Skeletal muscle satellite cell (primary cell): Measurements from ENCODE around the gene NPY4R.
"Not testable (repeated sequence)": the region's sequence is repeated elsewhere in the genome, so short reads cannot be mapped to it uniquely, and the experiment has no call there.

ENCODE experiments used
- H3K27me3 ChIP-seq: 2 replicates; pipeline ENCODE4 v1.7.0; 2013; ENCODE audit warnings: low read length; ENCODE audit not compliant: control insufficient read depth, insufficient read depth
- H3K36me3 ChIP-seq: 2 replicates; pipeline ENCODE4 v1.7.0; 2013; ENCODE audit warnings: mild to moderate bottlenecking, control low read depth, low read length; ENCODE audit not compliant: insufficient read depth
- H3K4me1 ChIP-seq: 2 replicates; pipeline ENCODE4 v1.7.0; 2013; ENCODE audit warnings: low read length; ENCODE audit not compliant: control insufficient read depth, insufficient read depth
- H3K4me2 ChIP-seq: 2 replicates; pipeline ENCODE4 v1.7.0; 2013; ENCODE audit warnings: mild to moderate bottlenecking, low read length
- H3K4me3 ChIP-seq: 2 replicates; pipeline ENCODE4 v1.7.0; 2013; ENCODE audit warnings: low read length
- H3K9ac ChIP-seq: 2 replicates; pipeline ENCODE4 v1.7.0; 2013; ENCODE audit warnings: mild to moderate bottlenecking, low read depth, low read length, moderate library complexity
- H3K9me3 ChIP-seq: replicated peaks from 2 replicates; pipeline ENCODE4 v1.7.0; 2013; ENCODE audit warnings: mild to moderate bottlenecking, control low read depth, low read length

Gene NPY4R

GRCh38 chr10:46490285-46490684 is 24.5 kb upstream of the NPY4R start:
- not testable (repeated sequence) for H3K36me3 ChIP-seq, H3K9ac ChIP-seq, H3K4me2 ChIP-seq, H3K4me3 ChIP-seq, H3K9me3 ChIP-seq, H3K4me1 ChIP-seq, H3K27me3 ChIP-seq

- H3K9ac ChIP-seq, H3K27me3 ChIP-seq, H3K36me3 ChIP-seq, H3K4me2 ChIP-seq, H3K4me3 ChIP-seq, H3K9me3 ChIP-seq, H3K4me1 ChIP-seq: not testable (repeated sequence)
These were observed 20.7 kb upstream of the NPY4R start for GRCh38 chr10:46486459-46486858.

DNA sequence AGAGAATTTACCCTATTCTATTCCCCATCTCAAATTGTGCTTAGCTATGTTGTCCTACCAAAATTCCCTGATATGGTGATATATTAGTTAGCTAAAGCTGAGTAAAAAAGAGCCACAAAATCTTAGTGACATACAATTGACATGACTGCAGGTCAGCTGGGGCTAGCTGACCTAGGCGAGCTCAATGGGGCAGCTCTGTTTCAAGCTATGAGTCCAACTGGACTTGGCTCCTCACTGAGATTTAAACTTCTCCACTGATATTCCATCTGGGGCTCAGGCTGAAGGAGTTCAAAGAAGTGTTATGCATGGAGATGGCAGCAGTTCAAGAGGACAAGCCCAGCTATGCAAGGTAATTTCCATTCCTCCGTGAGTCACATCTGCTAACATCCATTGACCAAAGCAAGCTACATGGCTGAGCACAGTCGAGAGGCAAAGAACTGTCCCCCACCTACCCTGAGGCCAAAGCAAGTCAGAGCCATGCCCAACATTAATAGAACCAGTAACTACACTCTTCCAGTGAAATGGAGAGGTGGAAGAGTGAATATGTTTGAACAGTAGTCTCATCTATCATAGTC is 9.1 kb upstream of the NPY4R start:
- not testable (repeated sequence) for H3K4me1 ChIP-seq, H3K36me3 ChIP-seq

GRCh38 chr10:46473758-46474157 is 8.0 kb upstream of the NPY4R start:
- not testable (repeated sequence) for H3K4me3 ChIP-seq, H3K36me3 ChIP-seq, H3K4me1 ChIP-seq, H3K4me2 ChIP-seq, H3K9ac ChIP-seq, H3K9me3 ChIP-seq, H3K27me3 ChIP-seq

More for the DNA sequence above, 9.1 kb upstream of the NPY4R start:
- H3K27me3 ChIP-seq, H3K9me3 ChIP-seq, H3K9ac ChIP-seq, H3K4me2 ChIP-seq, H3K4me3 ChIP-seq: not testable (repeated sequence)

- not testable (repeated sequence) for H3K27me3 ChIP-seq, H3K4me2 ChIP-seq, H3K9me3 ChIP-seq, H3K36me3 ChIP-seq, H3K4me1 ChIP-seq, H3K9ac ChIP-seq, H3K4me3 ChIP-seq
These were observed 4.4 kb upstream of the NPY4R start for GRCh38 chr10:46470134-46470533.

DNA sequence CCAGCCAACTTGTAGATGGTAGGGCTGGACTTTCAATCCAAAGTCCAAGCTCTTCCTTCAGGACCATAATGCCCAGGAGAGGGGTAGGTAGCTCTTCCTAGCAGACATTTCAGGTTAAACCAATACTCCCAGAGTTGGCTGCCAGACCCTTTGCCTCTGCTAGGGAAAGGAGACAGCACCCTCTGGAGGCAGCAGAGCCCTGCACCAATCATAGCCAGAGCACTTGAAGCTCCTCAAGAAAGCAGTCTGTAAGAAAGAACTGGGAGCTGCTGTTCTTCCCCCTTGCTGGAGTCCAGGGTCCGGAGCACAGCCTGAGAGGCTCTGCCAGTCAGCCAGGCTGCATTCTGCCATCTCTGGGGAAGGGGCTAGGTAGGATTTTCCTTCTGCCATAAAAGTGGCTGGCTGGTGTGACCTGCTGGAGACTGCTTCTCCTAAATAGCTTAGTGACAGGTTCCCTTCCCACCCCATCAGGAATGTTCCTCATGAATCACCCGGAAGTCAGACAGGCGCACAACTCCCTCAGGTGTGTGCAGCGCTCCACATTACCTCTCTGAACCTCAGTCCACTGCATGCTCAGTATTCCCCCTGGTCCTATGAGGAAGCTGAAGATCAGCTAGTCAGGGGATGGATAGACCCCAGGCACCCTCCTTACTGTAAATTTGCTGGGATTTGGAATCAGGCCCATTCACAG is 2.5 kb upstream of the NPY4R start:
- not testable (repeated sequence) for H3K9me3 ChIP-seq, H3K36me3 ChIP-seq, H3K4me1 ChIP-seq, H3K4me2 ChIP-seq, H3K4me3 ChIP-seq, H3K9ac ChIP-seq, H3K27me3 ChIP-seq

DNA sequence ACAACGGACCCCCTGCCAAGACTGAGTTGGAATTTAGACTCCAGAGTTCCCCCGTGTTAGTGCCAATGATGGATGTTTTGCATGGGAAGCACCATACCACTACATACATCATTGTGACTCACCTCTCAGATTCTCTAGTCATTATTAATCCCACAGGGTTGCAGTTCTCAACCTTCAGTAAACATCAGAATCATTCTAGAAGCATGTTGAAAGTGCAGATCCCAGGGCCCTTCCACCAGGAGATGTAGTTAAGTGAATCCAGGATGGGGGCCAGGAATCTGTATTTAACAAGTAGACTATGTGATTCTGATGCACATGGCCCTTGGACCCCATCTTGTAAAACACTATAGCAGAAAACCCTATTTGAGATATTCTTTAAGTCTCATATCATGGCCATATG is 2.1 kb downstream of the NPY4R start:
- H3K4me1 ChIP-seq, H3K36me3 ChIP-seq, H3K4me2 ChIP-seq, H3K27me3 ChIP-seq, H3K9ac ChIP-seq, H3K4me3 ChIP-seq, H3K9me3 ChIP-seq: not testable (repeated sequence)

DNA sequence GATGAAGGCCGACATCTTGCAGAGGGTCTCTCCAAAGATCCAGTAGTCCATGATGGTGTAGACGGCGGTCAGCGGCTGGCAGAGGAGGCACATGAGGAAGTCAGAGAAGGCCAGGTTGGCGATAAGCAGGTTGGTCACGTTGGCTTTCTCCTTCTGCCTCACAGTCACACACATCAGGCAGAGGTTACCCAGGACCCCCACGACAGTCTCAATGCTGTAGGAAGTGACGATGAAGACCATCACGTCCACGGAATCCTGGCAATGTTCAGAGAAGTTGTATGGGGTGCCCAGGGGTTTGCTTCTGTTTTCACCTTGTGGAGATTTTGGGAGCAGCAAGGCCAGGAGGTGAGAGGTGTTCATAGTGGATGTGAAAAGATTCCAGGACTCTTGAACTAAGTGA is 3.5 kb downstream of the NPY4R start:
- not testable (repeated sequence) for H3K4me3 ChIP-seq, H3K9ac ChIP-seq, H3K4me2 ChIP-seq, H3K4me1 ChIP-seq, H3K9me3 ChIP-seq, H3K36me3 ChIP-seq, H3K27me3 ChIP-seq

GRCh38 chr10:46459579-46459978 is 6.2 kb downstream of the NPY4R start:
- H3K4me1 ChIP-seq, H3K9ac ChIP-seq, H3K36me3 ChIP-seq, H3K27me3 ChIP-seq, H3K4me3 ChIP-seq, H3K9me3 ChIP-seq, H3K4me2 ChIP-seq: not testable (repeated sequence)

DNA sequence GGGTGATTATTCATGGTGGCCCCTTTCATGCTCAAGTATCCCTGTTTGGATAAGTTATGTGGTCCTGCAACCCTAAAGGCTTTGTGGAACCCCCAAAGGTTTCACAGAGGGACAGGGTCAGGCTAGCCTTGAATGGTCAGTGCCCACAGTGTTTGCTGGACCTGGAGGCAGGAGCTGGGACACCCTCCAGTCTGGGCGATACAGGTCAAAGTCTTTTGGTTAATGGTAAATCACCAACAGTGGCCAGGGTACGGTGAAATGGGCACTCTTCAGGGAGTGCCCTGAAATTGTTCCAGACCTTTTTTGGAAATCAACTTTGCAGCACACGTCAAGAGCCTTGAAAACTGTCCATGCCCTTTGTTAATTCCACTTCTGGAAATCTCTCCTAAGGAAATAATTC is 8.7 kb downstream of the NPY4R start:
- H3K4me2 ChIP-seq, H3K9ac ChIP-seq, H3K4me3 ChIP-seq, H3K36me3 ChIP-seq, H3K4me1 ChIP-seq, H3K27me3 ChIP-seq, H3K9me3 ChIP-seq: not testable (repeated sequence)

DNA sequence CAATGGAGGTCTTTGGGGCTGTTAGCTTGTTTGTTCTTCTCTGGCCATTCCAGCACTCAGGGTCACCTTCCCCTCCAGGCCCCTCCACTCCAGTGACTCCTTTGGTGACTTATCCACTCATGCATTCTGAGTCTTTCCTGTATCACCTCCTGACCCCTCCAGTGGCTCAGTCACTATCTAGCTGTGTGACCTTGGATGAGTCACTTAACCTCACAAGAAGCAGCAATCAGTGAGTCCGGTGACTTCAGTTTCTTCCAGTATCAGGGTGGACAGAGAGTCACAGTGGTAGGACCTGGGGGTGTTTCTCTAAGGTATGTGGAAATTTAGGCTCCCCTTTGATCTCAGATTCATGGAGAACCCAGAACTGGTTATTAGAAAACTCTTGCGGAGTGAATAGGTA is 9.8 kb downstream of the NPY4R start:
- not testable (repeated sequence) for H3K4me3 ChIP-seq, H3K27me3 ChIP-seq, H3K9ac ChIP-seq, H3K36me3 ChIP-seq, H3K9me3 ChIP-seq, H3K4me1 ChIP-seq, H3K4me2 ChIP-seq

DNA sequence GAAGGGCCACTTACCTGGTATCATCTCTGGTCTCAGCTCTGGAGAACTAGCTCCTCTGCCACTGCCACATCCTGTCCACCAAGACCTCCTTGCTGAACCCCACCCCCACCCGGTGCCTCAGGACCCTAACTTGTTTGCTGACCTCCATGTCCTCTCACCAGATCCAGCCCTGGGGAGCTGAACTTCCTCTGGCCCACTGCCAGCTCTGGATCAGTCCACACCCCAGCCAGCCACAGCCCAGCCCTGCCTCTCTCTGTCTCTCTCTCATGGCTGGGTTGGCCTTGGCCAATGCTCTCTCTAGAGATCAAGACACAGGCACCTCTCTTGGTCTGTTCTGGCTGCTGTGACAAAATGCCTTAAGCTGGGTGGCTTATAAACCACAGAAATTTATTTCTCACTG is 14.4 kb downstream of the NPY4R start:
- not testable (repeated sequence) for H3K9me3 ChIP-seq, H3K27me3 ChIP-seq, H3K4me1 ChIP-seq, H3K4me3 ChIP-seq, H3K9ac ChIP-seq, H3K4me2 ChIP-seq, H3K36me3 ChIP-seq
